ENCODE results near the gene LDLRAD4.

LDLRAD4 gene

GRCh38 chr18:13642440-13642827, 423.9 kb downstream of the LDLRAD4 start:
- no peak for DNase-seq

GRCh38 chr18:13643261-13643751, 424.7 kb downstream of the LDLRAD4 start:
- Histone ChIP-seq H3K36me3 (no peaks in the 10 kb centered on the region), H3K27me3 (ENCODE audit: insufficient read depth, low read depth, severe bottlenecking) (no peaks in the 10 kb centered on the region), H3K4me3 (ENCODE audit: low read depth, low read length) (no peak overlapping the region), H3K27ac (no peak overlapping the region), H3K9me3 (ENCODE audit: severe bottlenecking) (no peaks in the 10 kb centered on the region)
- no peak for DNase-seq
- TF ChIP-seq CTCF (IDR thresholded peaks at IDR 0.05; ENCODE audit: low read depth, low read length) = no peak

More at GRCh38 chr18:13642440-13642827, 423.9 kb downstream of the LDLRAD4 start:
- no peaks in the 10 kb centered on the region for H3K9me3 ChIP-seq (ENCODE audit: severe bottlenecking)
- H3K27me3 ChIP-seq (ENCODE audit: insufficient read depth, low read depth, severe bottlenecking) = no peaks in the 10 kb centered on the region
- no peak overlapping the region for H3K27ac ChIP-seq
- H3K4me3 ChIP-seq (ENCODE audit: low read depth, low read length) = no peak overlapping the region
- no peak for TF ChIP-seq CTCF (IDR thresholded peaks at IDR 0.05; ENCODE audit: low read depth, low read length)
- no peaks in the 10 kb centered on the region for H3K36me3 ChIP-seq

- DNase-seq = no peak
- H3K27ac ChIP-seq = no peak overlapping the region
- H3K27me3 ChIP-seq (ENCODE audit: insufficient read depth, low read depth, severe bottlenecking) = no peaks in the 10 kb centered on the region
- no peaks in the 10 kb centered on the region for H3K9me3 ChIP-seq (ENCODE audit: severe bottlenecking)
- H3K36me3 ChIP-seq = no peaks in the 10 kb centered on the region
- TF ChIP-seq CTCF (IDR thresholded peaks at IDR 0.05; ENCODE audit: low read depth, low read length) = no peak
- no peak overlapping the region for H3K4me3 ChIP-seq (ENCODE audit: low read depth, low read length)
These were observed 426.5 kb downstream of the LDLRAD4 start for GRCh38 chr18:13645093-13645492.

GRCh38 chr18:13646633-13647032, 428.1 kb downstream of the LDLRAD4 start:
- Histone ChIP-seq H3K27me3 (ENCODE audit: insufficient read depth, low read depth, severe bottlenecking) (no peaks in the 10 kb centered on the region), H3K36me3 (no peaks in the 10 kb centered on the region), H3K4me3 (ENCODE audit: low read depth, low read length) (no peak overlapping the region), H3K9me3 (ENCODE audit: severe bottlenecking) (no peaks in the 10 kb centered on the region), H3K27ac (no peak overlapping the region)
- no peak for DNase-seq
- TF ChIP-seq CTCF (IDR thresholded peaks at IDR 0.05; ENCODE audit: low read depth, low read length) = no peak

GRCh38 chr18:13647761-13648160, 429.2 kb downstream of the LDLRAD4 start:
- H3K9me3 ChIP-seq (ENCODE audit: severe bottlenecking) = no peaks in the 10 kb centered on the region
- no peaks in the 10 kb centered on the region for H3K27me3 ChIP-seq (ENCODE audit: insufficient read depth, low read depth, severe bottlenecking)
- DNase-seq = no peak
- no peak overlapping the region for H3K4me3 ChIP-seq (ENCODE audit: low read depth, low read length)
- H3K36me3 ChIP-seq = no peaks in the 10 kb centered on the region
- no peak for TF ChIP-seq CTCF (IDR thresholded peaks at IDR 0.05; ENCODE audit: low read depth, low read length)
- H3K27ac ChIP-seq = no peak overlapping the region

Data from WERI-Rb-1 (cell line).